Stimulated activated CD4-positive, alpha-beta T cell treated with anti-CD3 and anti-CD28 coated beads, Interleukin-1b, Interleukin-23, amount 100 ng/mL, for 1 hour (primary cell): ENCODE measurements around the gene REL.
"Not testable (repeated sequence)": the region's sequence is repeated elsewhere in the genome, so short reads cannot be mapped to it uniquely, and the experiment has no call there.

Experiments
- DNase-seq, 2 donors: peaks; one replicate each; pipeline ENCODE4 v3.0.0-alpha.2; 2020; ENCODE audit warnings: low read depth in 2 of 2

The REL gene

GRCh38 chr2:60867848-60868247, 13.5 kb upstream of the REL start:
- no peak for DNase-seq

DNA sequence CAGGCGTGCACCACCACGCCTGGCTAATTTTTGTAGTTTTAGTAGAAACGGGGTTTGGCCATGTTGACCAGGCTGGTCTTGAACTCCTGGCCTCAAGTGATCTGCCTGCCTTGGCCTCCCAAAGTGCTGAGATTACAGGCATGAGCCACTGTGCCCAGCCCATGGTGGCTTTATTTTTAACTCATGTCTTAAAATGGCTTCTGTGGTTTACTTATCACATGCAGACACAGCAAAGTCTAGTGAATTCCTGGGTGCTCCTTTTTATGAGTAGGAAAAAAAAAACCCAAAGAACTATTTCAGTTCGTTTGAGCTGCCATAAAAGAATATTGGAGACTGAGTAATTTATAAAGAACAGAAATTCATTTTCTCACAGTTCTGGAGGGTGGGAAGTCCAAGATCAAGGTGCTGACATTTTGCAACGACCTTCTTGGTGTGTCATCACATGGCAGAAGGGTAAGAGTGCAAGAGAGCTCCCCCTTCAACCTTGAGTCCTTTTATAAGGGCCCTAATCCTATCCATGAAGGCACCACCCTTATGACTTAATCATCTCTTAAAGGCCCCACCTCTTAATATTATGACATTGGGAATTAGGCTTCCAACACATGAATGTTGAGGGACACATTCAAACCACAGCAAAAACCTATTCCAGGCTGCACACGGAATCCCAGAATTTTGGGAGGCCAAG, 12.6 kb upstream of the REL start:
- DNase-seq, result no peak

GRCh38 chr2:60872510-60872928, 8.9 kb upstream of the REL start:
- no peak for DNase-seq

DNA sequence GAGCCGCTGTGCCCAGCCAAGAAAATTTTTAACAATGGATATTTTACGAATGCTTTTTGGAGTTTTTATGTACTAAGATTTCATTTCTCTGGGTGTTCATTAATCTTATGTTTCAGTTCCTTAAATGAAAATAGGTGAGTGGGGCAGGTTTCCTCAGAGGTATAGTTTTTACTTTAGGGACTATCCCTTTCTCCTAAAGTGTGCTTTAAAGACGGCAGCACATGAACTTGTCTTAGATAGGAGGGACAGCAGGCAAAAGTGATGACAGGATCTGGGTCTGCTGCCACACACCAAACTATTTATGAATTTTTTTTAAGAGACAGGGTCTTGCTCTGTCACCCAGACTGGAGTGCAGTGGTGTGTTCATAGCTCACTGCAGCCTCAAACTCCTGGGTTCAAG, 8.0 kb upstream of the REL start:
- no peak for DNase-seq

DNA sequence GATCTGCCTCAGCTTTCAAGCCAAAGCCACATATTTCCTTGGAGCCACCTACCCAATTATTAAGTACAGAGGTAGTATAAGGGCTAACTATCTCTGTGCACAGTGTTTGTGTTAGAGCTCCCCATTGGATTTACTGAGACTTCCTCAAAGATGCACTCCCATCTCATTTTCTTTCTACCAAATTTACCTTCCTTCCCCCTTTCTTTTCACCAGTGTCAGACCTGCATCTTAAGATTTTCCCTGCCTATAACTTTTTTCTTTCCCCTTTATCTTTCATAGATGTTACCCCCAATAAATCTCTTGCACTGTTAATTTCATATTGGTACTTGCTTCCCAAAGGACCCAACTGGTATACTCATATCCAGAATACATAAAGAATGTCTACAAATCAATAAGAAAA, 5.9 kb upstream of the REL start:
- DNase-seq, result no peak

DNA sequence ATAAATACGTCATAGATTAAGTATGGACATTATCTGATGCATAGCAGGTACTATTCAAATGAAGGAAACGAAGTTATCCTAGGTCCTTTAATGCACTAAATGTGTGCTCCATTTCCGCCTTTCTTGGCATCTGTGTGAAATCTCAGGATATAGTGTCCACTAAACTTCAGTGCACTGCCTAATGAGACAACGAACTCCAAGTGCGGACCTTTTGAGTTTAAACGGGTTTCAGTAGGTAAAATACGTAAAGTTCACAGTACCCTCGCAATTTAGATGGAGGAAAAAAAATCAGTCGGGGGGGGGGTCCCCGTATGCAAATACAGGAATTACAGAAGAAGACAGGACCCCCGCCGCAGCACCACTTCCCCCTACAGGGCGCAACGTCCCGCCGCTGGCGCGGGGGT, 729 bp upstream of the REL start:
- no peak for DNase-seq

GRCh38 chr2:60882971-60883753, 1.8 kb downstream of the REL start:
- no peak for DNase-seq

DNA sequence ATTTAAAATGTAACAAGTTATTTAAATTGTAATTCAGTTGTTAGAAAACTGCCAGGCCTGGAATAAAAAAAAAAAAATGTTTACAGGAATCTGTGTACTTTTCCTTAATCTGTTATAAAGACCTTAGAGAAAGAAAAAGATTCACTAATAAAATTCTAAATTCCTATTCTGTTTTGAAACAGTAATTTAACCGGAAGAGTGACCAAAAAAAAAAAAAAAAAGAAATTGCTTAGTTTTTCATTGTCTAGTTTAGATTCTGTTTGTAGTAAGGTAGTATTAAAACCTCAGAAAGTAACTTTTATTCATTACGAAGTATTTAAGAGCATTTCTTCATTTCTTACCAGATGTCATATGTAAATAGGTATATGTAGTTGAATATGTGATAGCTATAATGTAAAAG, 2.5 kb downstream of the REL start:
- DNase-seq, result no peak

- DNase-seq, result no peak
These were observed 3.4 kb downstream of the REL start for GRCh38 chr2:60884800-60885199.

DNA sequence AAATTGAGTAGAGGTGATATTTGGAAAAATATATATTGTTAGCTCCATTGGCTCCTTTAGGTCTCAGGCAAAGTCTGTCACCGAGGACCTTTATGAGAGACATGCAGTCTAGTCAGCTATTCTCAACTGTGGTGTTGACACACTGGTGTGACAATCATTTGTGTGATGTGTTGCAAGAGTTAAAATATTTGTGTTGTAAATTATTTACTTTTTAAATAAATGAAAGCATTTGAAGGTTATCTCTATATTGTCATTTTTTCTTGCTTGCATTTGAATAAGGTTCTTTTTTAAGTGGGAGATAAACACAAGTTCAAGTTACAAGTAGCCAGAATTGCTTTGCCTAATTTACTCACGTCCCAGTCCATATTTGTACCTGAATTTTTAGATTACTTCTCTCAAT, 4.3 kb downstream of the REL start:
- DNase-seq, result no peak

DNA sequence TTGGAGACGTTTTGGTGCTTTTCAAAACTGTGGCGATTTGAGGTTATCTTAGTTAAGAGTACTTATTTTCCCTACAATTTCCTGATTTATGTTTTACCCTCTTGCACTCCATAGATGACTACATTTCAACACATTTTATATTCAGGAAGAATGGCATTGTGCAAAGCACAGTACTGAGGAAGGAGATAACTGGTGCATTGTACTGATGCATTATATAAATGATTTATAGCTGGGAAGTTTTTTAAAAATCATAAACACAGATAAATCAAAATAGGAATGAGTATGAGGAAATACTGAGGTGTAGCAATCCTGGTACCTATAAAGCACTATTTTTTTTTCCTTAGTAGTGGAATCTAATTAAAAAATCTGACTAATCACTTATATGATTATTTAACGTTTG, 5.6 kb downstream of the REL start:
- DNase-seq, result no peak

DNA sequence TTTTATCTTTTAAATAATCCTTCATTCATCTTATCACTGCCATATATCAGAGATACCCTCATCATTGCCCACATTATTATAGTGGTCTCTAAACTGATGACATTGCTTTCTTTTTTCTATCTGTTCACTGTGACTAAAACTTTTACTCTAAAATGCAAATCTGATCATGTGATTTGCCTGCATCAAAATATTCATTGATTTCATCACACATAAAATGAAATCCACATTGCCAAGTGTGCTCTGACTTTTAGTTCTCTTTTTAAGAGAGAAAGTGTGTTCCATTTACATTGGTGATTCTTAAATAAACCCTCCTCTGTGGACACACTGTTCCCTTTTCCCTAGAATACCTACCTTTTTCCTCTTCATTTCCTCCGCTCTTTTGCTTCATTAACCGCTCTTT, 7.5 kb downstream of the REL start:
- DNase-seq, result no peak

DNA sequence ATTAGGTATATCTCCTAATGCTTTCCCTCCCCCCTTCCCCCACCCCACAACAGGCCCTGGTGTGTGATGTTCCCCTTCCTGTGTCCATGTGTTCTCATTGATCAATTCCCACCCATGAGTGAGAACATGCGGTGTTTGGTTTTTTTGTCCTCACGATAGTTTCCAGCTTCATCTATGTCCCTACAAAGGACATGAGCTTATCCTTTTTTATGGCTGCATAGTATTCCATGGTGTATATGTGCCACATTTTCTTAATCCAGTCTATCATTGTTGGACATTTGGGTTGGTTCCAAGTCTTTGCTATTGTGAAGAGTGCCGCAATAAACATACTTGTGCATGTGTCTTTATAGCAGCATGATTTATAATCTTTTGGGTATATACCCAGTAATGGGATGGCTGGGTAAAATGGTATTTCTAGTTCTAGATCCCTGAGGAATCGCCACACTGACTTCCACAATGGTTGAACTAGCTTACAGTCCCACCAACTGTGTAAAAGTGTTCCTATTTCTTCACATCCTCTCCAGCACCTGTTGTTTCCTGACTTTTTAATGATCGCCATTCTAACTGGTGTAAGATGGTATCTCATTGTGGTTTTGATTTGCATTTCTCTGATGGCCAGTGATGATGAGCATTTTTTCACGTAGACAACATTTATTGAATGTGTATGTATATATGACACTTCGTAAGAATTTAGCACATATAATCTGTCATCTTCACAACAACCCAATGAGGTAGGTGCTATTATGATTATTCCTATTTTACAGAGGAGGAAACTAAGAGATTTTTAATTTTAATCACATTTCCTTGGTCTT, 8.4 kb downstream of the REL start:
- DNase-seq, result not testable (repeated sequence)

DNA sequence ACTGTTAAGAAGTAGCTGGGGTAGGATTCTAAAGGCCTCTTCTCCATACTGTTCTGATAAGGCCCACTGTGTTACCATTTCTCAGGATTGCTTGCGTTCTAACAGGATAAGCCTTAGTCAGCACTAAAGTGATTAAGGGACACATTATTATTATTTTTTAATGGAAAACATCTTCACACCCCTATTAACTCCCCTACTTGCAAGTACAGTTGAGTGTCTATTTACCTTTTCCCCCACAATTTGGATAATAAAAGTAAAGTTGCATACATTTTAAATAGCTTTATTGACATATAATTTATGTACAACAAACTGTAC, 9.0 kb downstream of the REL start:
- DNase-seq, result no peak

- DNase-seq, result no peak
These were observed 9.8 kb downstream of the REL start for GRCh38 chr2:60891180-60891579.

DNA sequence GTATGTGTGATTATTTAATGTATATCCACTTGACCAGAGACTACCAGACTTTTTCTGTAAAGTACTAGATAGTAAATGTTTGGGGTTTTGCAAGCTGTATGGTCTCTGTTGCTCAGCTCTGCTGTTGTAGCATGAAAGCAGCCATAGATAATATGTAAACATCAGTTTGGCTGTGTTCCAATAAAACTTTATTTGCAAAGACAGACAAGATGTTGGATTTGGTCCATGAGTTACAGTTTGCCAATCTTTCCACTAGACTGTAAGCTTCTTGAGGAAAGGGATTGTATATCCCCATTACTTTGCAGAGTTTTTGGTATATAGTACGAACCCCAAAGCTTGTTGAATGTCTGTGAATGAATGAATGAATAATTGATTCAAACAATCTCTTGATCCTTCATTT, 17.2 kb downstream of the REL start:
- DNase-seq, result no peak

DNA sequence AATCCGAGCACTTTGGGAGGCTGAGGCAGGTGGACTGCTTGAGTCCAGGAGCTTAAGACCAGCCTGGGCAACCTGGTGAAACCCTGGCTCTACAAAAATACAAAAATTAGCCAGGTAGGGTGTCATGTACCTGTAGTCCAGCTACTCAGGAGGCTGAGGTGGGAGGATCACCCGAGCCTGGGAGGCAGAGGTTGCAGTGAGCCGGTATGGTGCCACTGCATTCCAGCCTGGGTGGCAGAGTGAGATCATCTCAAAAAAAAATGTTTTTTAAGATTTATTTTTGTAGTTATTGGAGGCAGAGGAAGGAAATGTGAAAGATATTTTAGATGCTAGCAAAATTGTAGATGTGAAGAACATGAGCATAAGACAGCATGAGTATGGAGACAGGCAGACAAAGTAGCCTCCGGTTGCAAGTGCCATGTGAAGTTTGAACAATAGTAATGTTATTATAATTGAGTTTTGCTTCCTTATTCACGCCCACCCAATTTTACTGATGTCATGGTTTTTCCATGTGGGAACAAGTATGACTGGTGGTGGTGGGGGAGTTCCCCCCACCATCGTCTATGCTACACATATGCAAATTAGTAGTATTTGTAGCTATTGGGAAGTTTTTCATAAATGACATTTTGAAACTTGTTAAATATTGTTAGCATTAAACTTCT, 18.0 kb downstream of the REL start:
- peak in 1 of 2 donors; percentile 9 for DNase-seq

DNA sequence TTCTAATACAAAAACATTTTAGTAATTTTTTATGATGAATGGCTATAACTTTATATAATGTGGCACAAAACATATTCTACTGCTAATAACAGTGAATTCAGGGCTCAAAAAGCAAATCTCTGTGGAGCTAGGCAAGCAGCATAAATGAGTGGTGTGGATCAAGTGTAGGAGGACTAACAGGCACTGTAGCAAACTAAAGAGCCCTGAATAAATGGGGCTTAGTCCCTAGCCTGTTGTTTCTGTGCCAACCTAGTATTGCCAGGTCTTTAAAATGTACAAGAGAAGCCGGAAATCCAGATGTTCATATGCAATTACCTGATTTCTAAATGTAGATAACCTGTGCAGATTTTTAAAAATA, 18.5 kb downstream of the REL start:
- no peak for DNase-seq

DNA sequence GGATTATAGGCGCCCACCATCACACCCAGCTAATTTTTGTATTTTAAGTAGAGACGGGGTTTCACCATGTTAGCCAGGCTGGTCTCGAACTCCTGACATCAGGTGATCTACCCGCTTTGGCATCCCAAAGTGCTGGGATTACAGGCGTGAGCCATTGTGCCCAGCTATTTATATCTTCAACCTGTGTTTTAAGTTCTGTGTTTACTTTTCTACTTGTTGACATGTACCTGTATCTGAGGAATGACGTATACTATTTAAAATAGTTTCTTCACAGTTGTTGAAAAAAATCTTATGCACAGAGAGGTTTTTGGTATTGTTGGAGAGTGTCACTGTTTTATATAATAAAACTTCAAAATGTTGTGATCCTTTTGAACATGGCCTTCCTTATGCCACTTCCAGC, 19.9 kb downstream of the REL start:
- DNase-seq, result not testable (repeated sequence)

DNA sequence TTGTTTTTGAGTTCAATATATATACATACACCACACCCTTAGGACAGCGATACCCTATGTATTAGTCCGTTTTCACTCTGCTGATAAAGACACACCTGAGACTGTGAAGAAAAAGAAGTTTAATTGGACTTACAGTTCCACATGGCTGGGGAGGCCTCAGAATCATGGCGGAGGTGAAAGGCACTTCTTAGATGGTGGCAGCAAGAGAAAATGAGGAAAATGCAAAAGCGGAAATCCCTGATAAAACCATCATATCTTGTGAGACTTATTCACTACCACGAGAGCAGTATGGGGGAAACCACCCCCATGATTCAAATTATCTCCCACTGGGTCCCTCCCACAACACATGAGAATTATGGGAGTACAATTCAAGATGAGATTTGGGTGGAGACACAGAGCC, 24.5 kb downstream of the REL start:
- not testable (repeated sequence) for DNase-seq

GRCh38 chr2:60906395-60906794, 25.0 kb downstream of the REL start:
- no peak for DNase-seq

DNA sequence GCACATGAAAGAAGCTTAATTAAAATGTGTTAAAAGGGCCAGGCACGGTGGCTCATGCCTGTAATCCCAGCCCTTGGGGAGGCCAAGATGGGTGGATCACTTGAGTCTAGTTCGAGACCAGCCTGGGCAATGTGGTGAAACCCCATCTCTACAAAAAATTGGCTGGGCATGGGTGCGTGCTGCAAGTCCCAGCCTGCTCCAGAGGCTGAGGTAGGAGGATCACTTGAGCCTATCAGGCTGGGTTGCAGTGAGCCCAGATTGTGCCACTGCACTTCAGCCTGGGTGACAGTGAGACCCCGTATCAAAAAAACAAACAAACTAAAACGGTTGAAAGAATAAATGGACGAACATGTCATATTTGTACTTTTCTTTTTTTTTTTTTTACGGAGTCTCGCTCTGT, 26.0 kb downstream of the REL start:
- DNase-seq, result no peak
